DOHH2 (cell line): Measurements from ENCODE around the gene MAL.
"Not testable (repeated sequence)": the region's sequence is repeated elsewhere in the genome, so short reads cannot be mapped to it uniquely, and the experiment has no call there.

Source experiments
- H3F3A ChIP-seq: fragments of 200-600 bp; sonication (generic), shearing (Covaris generic); 2 replicates; pipeline ENCODE4 v1.6.0; 2016; ENCODE audit warnings: antibody characterized with exemption, mild to moderate bottlenecking; ENCODE audit not compliant: control insufficient read depth, insufficient read depth
- H3K27ac ChIP-seq: fragments of 200-600 bp; sonication (generic); 2 replicates; pipeline ENCODE4 v1.5.1; 2014; ENCODE audit warnings: low read depth, mild to moderate bottlenecking, low read length, moderate library complexity
- H3K27me3 ChIP-seq: fragments of 200-600 bp; sonication (generic); 2 replicates; pipeline ENCODE4 v1.6.1; 2014; ENCODE audit warnings: mild to moderate bottlenecking, low read length, mixed read lengths; ENCODE audit not compliant: control insufficient read depth
- H3K36me3 ChIP-seq: fragments of 200-600 bp; sonication (generic); 2 replicates; pipeline ENCODE4 v1.6.1; 2014; ENCODE audit warnings: mild to moderate bottlenecking, low read length, moderate library complexity, mixed read lengths; ENCODE audit not compliant: control insufficient read depth
- H3K4me1 ChIP-seq: fragments of 200-600 bp; sonication (generic); 2 replicates; pipeline ENCODE4 v1.6.1; 2014; ENCODE audit warnings: mild to moderate bottlenecking, low read length, mixed read lengths; ENCODE audit not compliant: control insufficient read depth
- H3K4me2 ChIP-seq: fragments of 200-600 bp; sonication (generic); 2 replicates; pipeline ENCODE4 v1.6.0; 2014; ENCODE audit warnings: mild to moderate bottlenecking, low read length, moderate library complexity
- H3K4me3 ChIP-seq: fragments of 200-600 bp; sonication (generic); 2 replicates; pipeline ENCODE4 v1.5.1; 2014; ENCODE audit warnings: mild to moderate bottlenecking, low read length, mixed read lengths
- H3K79me2 ChIP-seq: fragments of 200-600 bp; sonication (generic); 2 replicates; pipeline ENCODE4 v1.6.1; 2014; ENCODE audit warnings: mild to moderate bottlenecking, low read length, mixed read lengths; ENCODE audit not compliant: control insufficient read depth
- H3K9me2 ChIP-seq: fragments of 200-600 bp; sonication (generic); replicated peaks from 2 replicates; pipeline ENCODE4 v1.6.1; 2014; ENCODE audit warnings: mild to moderate bottlenecking, low read length, mixed read lengths; ENCODE audit not compliant: control insufficient read depth
- H3K9me3 ChIP-seq: fragments of 200-600 bp; sonication (generic); 2 replicates; pipeline ENCODE4 v1.6.1; 2014; ENCODE audit warnings: antibody characterized with exemption, low read length, mixed read lengths; ENCODE audit not compliant: control insufficient read depth, insufficient read depth
- H4K20me1 ChIP-seq: fragments of 200-600 bp; sonication (generic); 2 replicates; pipeline ENCODE4 v1.6.0; 2014; ENCODE audit warnings: low read depth, mild to moderate bottlenecking, antibody characterized with exemption, low read length, moderate library complexity; ENCODE audit not compliant: control insufficient read depth, insufficient read depth
- EZH2phosphoT487 ChIP-seq: fragments of 200-600 bp; sonication (generic); IDR thresholded peaks from 2 replicates; pipeline ENCODE4 v1.6.1; 2017; ENCODE audit warnings: borderline replicate concordance, mild to moderate bottlenecking, antibody characterized with exemption, low read length, moderate library complexity, mixed read lengths
- TF ChIP-seq, protein P1 (sequence below): fragments of 200-600 bp; sonication (generic); IDR thresholded peaks from one replicate; pipeline ENCODE4 v1.5.1; 2014; ENCODE audit warnings: antibody characterized with exemption, mild to moderate bottlenecking, low read depth, low read length; ENCODE audit not compliant: poor library complexity, severe bottlenecking

MAL gene

DNA sequence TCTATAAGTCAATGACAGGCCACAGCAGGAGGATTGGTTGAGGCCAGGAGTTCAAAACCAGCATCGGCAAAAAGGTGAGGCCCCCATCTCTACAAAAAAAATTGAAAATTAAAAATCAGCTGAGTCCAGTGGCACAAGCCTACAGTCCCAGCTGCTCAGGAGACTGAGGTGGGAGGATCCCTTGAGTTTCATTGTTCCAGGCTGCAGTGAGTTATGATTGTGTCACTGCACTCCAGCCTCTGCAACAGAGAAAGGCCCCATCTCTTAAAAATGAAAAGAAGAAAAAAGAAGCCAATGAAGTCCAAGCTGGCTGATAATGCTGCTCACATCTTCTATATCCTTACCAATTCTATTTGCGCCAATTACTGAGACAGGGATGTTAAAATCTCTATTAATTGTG is 57.0 kb downstream of the MAL start:
- Histone ChIP-seq H3K9me3 (no peaks in the 10 kb centered on the region), H3K36me3 (peaks cover 23% of the 10 kb centered on the region), H4K20me1 (no peaks in the 10 kb centered on the region), H3K9me2 (no peaks in the 10 kb centered on the region), H3K27ac (no peak overlapping the region), H3F3A (peaks cover 11% of the 10 kb centered on the region; the same call in 1 of the 2 replicates), H3K4me1 (no peaks in the 10 kb centered on the region), H3K4me2 (no peak overlapping the region), H3K79me2 (no peaks in the 10 kb centered on the region), H3K4me3 (no peak overlapping the region), H3K27me3 (peaks cover 10% of the 10 kb centered on the region)
- TF ChIP-seq, protein P1, sequence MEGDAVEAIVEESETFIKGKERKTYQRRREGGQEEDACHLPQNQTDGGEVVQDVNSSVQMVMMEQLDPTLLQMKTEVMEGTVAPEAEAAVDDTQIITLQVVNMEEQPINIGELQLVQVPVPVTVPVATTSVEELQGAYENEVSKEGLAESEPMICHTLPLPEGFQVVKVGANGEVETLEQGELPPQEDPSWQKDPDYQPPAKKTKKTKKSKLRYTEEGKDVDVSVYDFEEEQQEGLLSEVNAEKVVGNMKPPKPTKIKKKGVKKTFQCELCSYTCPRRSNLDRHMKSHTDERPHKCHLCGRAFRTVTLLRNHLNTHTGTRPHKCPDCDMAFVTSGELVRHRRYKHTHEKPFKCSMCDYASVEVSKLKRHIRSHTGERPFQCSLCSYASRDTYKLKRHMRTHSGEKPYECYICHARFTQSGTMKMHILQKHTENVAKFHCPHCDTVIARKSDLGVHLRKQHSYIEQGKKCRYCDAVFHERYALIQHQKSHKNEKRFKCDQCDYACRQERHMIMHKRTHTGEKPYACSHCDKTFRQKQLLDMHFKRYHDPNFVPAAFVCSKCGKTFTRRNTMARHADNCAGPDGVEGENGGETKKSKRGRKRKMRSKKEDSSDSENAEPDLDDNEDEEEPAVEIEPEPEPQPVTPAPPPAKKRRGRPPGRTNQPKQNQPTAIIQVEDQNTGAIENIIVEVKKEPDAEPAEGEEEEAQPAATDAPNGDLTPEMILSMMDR, result no peak
- TF ChIP-seq EZH2phosphoT487, result no peak

DNA sequence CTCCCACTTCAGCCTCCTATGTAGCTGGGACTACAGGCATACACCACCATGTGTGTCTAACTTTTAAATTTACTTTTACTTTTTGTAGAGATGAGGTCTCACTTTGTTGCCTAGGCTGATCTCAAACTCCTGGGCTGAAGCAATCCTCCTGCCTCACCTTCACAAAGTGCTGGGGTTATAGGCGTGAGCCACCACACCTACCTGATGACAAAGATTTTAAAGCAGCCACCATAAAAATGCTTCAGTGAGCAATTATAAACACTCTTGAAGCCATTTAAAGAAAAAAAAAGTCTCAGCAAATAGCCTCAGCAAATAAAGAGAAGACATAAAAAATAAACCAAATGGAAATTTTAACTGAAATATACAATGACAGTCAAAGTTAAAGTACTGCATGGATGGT is 60.5 kb downstream of the MAL start:
- H4K20me1 ChIP-seq, result no peaks in the 10 kb centered on the region
- no peaks in the 10 kb centered on the region for H3K9me2 ChIP-seq
- H3F3A ChIP-seq, result peaks cover 11% of the 10 kb centered on the region; the same call in 1 of the 2 replicates
- H3K4me2 ChIP-seq, result no peak overlapping the region
- TF ChIP-seq EZH2phosphoT487, result no peak
- TF ChIP-seq, protein P1, result no peak
- H3K4me1 ChIP-seq, result no peaks in the 10 kb centered on the region
- no peak overlapping the region for H3K4me3 ChIP-seq
- peaks cover 45% of the 10 kb centered on the region for H3K36me3 ChIP-seq
- H3K27me3 ChIP-seq, result no peaks in the 10 kb centered on the region
- no peak overlapping the region for H3K27ac ChIP-seq
- H3K9me3 ChIP-seq, result no peaks in the 10 kb centered on the region
- H3K79me2 ChIP-seq, result no peaks in the 10 kb centered on the region

DNA sequence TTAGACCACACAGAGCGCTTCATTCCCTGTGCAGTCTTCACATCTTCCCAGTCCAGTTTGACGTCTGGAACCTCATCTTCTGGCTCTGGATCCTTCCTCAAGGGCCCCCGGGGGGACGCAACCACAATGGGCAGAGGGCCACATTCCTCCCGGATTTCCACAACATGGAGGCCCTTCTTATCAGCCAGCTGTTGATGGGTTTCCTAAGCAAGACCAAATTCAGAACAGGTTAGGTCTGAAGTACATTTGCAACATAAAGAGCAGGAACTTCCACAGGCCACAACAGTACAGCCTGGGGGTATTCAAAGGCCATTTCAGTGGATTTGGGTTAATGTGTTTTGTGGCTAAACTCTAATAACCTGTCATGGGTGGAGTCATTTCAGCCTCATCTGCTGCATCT is 61.9 kb downstream of the MAL start:
- no peaks in the 10 kb centered on the region for H3K27me3 ChIP-seq
- no peak overlapping the region for H3K4me2 ChIP-seq
- no peak overlapping the region for H3K27ac ChIP-seq
- H3K79me2 ChIP-seq, result no peaks in the 10 kb centered on the region
- H3K9me3 ChIP-seq, result no peaks in the 10 kb centered on the region
- no peaks in the 10 kb centered on the region for H3K9me2 ChIP-seq
- H3F3A ChIP-seq, result peaks cover 6% of the 10 kb centered on the region; the same call in 1 of the 2 replicates
- no peak for TF ChIP-seq EZH2phosphoT487
- H3K4me1 ChIP-seq, result no peaks in the 10 kb centered on the region
- H4K20me1 ChIP-seq, result no peaks in the 10 kb centered on the region
- H3K36me3 ChIP-seq, result peaks cover 58% of the 10 kb centered on the region
- H3K4me3 ChIP-seq, result no peak overlapping the region

DNA sequence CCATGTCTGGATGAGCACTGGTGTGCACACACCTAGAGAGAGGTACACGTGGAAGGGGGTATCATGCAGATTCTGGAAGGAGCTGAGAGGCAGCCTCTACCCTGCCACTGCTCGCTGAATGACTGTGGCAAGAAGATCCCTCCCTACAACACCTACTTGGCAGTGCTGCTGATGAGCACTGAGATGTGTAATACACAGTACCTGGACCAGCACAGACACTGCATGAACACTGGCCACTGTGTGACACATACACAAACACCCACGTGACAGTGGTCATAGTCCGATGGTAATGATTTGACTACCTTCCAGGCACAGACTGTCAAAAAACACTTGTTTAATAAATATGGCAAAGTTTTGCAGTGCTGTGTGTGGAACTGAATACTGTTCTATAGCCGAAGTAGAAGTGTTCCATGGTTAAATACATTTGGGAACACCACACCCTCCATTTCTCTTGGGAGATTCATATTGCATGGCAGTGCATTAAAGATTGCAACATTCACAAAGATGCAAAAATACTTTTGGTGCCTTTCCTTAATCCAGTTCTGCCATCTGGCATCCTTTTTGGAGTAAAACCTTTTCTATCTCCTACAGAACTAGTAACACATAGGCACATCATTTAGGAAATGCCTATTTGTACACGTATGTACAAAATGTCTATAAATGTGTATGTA is 66.5 kb downstream of the MAL start:
- TF ChIP-seq EZH2phosphoT487, result no peak
- TF ChIP-seq, protein P1, result no peak
- no peaks in the 10 kb centered on the region for H3K27me3 ChIP-seq
- peaks cover 57% of the 10 kb centered on the region for H3K36me3 ChIP-seq
- no peaks in the 10 kb centered on the region for H3K9me3 ChIP-seq
- H3K4me3 ChIP-seq, result no peak overlapping the region
- H3K79me2 ChIP-seq, result peaks cover 6% of the 10 kb centered on the region; the same call in 1 of the 2 replicates
- no peaks in the 10 kb centered on the region for H3K9me2 ChIP-seq
- no peaks in the 10 kb centered on the region for H4K20me1 ChIP-seq
- no peaks in the 10 kb centered on the region for H3K4me1 ChIP-seq
- no peaks in the 10 kb centered on the region for H3F3A ChIP-seq
- H3K27ac ChIP-seq, result no peak overlapping the region
- no peak overlapping the region for H3K4me2 ChIP-seq

DNA sequence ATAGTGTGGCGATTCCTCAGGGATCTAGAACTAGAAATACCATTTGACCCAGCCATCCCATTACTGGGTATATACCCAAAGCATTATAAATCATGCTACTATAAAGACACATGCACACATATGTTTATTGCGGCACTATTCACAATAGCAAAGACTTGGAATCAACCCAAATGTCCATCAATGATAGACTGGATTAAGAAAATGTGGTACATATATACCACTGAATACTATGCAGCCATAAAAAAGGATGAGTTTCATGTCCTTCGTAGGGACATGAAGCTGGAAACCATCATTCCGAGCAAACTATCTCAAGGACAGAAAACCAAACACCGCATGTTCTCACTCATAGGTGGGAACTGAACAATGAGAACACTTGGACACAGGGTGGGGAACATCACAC is 72.8 kb downstream of the MAL start:
- H4K20me1 ChIP-seq, H3K4me1 ChIP-seq: not testable (repeated sequence)
- peaks cover 60% of the 10 kb centered on the region for H3K36me3 ChIP-seq

More for the DNA sequence above, 72.8 kb downstream of the MAL start:
- not testable (repeated sequence) for H3K27ac ChIP-seq, H3K4me3 ChIP-seq, H3K9me2 ChIP-seq, H3K9me3 ChIP-seq, H3K4me2 ChIP-seq, H3F3A ChIP-seq, H3K27me3 ChIP-seq
- H3K79me2 ChIP-seq, result peaks cover 11% of the 10 kb centered on the region
